HepG2 (cell line): ENCODE data around the gene GPRC5B. TPM values are rescaled to one million over a fixed set of nuclear protein-coding genes. Genes with fewer than 3 reads are reported as not detected.

Source experiments
- ATAC-seq: fragments of 200-7000 bp; cut with Tn5 transposase; 3 replicates; pipeline ENCODE4 v1.9.1; 2020; ENCODE audit warnings: mild to moderate bottlenecking, moderate library complexity
- BruUV-seq: library from RNA; stranded (reverse); fragments of 400-500 nt; replicated peaks from 2 replicates; lab custom pipeline; 2021; lab: Mats Ljungman, UMichigan
- CTCF ChIA-PET: fragments of 300-600 bp; formaldehyde crosslinking; extraction: SDS; loops from one replicate; lab custom pipeline; 2021; ENCODE audit warnings: low total read pairs, inconsistent platforms, low intra/inter-chr PET ratio; lab: Yijun Ruan, JAX
- POLR2A ChIA-PET: fragments of 350-600 bp; sonication (Branson Sonifier 250); formaldehyde crosslinking; loops from one replicate; lab custom pipeline; 2020; ENCODE audit warnings: antibody characterized with exemption, inconsistent platforms; lab: Yijun Ruan, JAX
- DNase-seq: peaks from one replicate; pipeline ENCODE4 v3.0.0-alpha.2; 2015; ENCODE audit warnings: low spot score
- FAIRE-seq: peaks from 3 replicates; lab custom pipeline; 2011; peaks lifted over from hg19 to GRCh38; lab: Jason Lieb, UNC
- H2AFZ ChIP-seq: one replicate; pipeline ENCODE4 v1.6.1; 2011; ENCODE audit warnings: low read length, inconsistent platforms
- H3K27ac ChIP-seq: fragments of 300-600 bp; 3 replicates; pipeline ENCODE4 v1.8.0; 2011; ENCODE audit warnings: mixed run types, mild to moderate bottlenecking, mixed read lengths, low read length, inconsistent platforms; ENCODE audit not compliant: insufficient read depth; ENCODE audit errors: extremely low read length
- H3K27me3 ChIP-seq, 2 experiments: fragments of 200-600 bp in 1 of 2; 2 replicates in 1 of 2; 3 replicates in 1 of 2; pipeline versions ENCODE4 v1.6.0 to v1.8.0; 2011; ENCODE audit warnings: low read length in 2 of 2, mild to moderate bottlenecking in 2 of 2, moderate library complexity in 2 of 2, inconsistent platforms in 1 of 2; ENCODE audit not compliant: insufficient read depth in 2 of 2, control insufficient read depth in 1 of 2
- H3K36me3 ChIP-seq, 2 experiments: fragments of 200-600 bp in 1 of 2; replicated peaks in 1 of 2; 2 replicates in 1 of 2; 3 replicates in 1 of 2; pipeline versions ENCODE4 v1.5.1 to v1.8.0; 2011; ENCODE audit warnings: low read length in 2 of 2, inconsistent platforms in 1 of 2; ENCODE audit not compliant: insufficient read depth in 2 of 2, control insufficient read depth in 1 of 2
- H3K4me1 ChIP-seq: 2 replicates; pipeline ENCODE4 v1.5.1; 2012; ENCODE audit warnings: low read length, inconsistent platforms; ENCODE audit not compliant: insufficient read depth
- H3K4me2 ChIP-seq: 2 replicates; pipeline ENCODE4 v1.6.0; 2011; ENCODE audit warnings: low read depth, low read length, inconsistent platforms
- H3K4me3 ChIP-seq, 3 experiments: fragments of 200-600 bp in 1 of 3; sonication (generic), shearing (Covaris generic) in 1 of 3; replicated peaks in 1 of 3; 2 replicates each; pipeline ENCODE4 v1.5.1; 2011 to 2016; ENCODE audit warnings: low read length in 3 of 3, inconsistent platforms in 2 of 3, low read depth in 2 of 3, mild to moderate bottlenecking in 2 of 3, control low read depth in 1 of 3, mixed read lengths in 1 of 3; ENCODE audit not compliant: insufficient read depth in 1 of 3
- H3K79me2 ChIP-seq: one replicate; pipeline ENCODE4 v1.6.1; 2011; ENCODE audit warnings: low read length, inconsistent platforms; ENCODE audit not compliant: insufficient read depth
- H3K9ac ChIP-seq: 2 replicates; pipeline ENCODE4 v1.6.0; 2011; ENCODE audit warnings: mild to moderate bottlenecking, low read depth, low read length, inconsistent platforms; ENCODE audit not compliant: insufficient read depth
- H3K9me3 ChIP-seq: 2 replicates; pipeline ENCODE4 v1.5.1; 2012; ENCODE audit warnings: mild to moderate bottlenecking, low read length
- H4K20me1 ChIP-seq: 2 replicates; pipeline ENCODE4 v1.6.0; 2011; ENCODE audit warnings: inconsistent platforms, mild to moderate bottlenecking, low read length, moderate library complexity; ENCODE audit not compliant: insufficient read depth
- AKAP8 ChIP-seq: sonication (generic); formaldehyde crosslinking; IDR thresholded peaks from 2 replicates; pipeline ENCODE4 v1.5.1; 2020; ENCODE audit warnings: mild to moderate bottlenecking, missing genetic modification reagents
- ATAD3A ChIP-seq: sonication (generic); formaldehyde crosslinking; IDR thresholded peaks from 2 replicates; pipeline ENCODE4 v1.4.0; 2020; ENCODE audit warnings: missing genetic modification reagents
- BORCS8-MEF2B ChIP-seq: sonication (generic); formaldehyde crosslinking; IDR thresholded peaks from 2 replicates; pipeline ENCODE4 v1.8.0; 2022; ENCODE audit warnings: mild to moderate bottlenecking, missing genetic modification reagents
- MAF1 ChIP-seq: sonication (generic); formaldehyde crosslinking; IDR thresholded peaks from 2 replicates; pipeline ENCODE4 v1.5.0; 2020; ENCODE audit warnings: missing genetic modification reagents, borderline replicate concordance
- MAFK ChIP-seq, 2 experiments: IDR thresholded peaks in 1 of 2; conservative IDR thresholded peaks in 1 of 2; 2 replicates each; pipeline ENCODE4 v1.6.1; 2011; ENCODE audit warnings: improper control_type of control experiment in 2 of 2, low read length in 2 of 2
- MLX ChIP-seq: IDR thresholded peaks from 2 replicates; pipeline ENCODE4 v1.6.1; 2016
- PLRG1 ChIP-seq: fragments of 450-650 bp; conservative IDR thresholded peaks from 2 replicates; pipeline ENCODE4 v1.6.1; 2016
- U2AF2 ChIP-seq: fragments of 200-400 bp; formaldehyde crosslinking; IDR thresholded peaks from 2 replicates; pipeline ENCODE4 v1.6.1; 2017; ENCODE audit warnings: low read depth, mild to moderate bottlenecking, low read length
- ZBTB3 ChIP-seq: sonication (generic); formaldehyde crosslinking; IDR thresholded peaks from 2 replicates; pipeline ENCODE4 v1.4.0; 2020; ENCODE audit warnings: low read depth, mild to moderate bottlenecking, moderate library complexity, missing genetic modification reagents, borderline replicate concordance
- ZNF160 ChIP-seq: sonication (generic); formaldehyde crosslinking; IDR thresholded peaks from 2 replicates; pipeline ENCODE4 v1.8.0; 2022; ENCODE audit warnings: mild to moderate bottlenecking, inconsistent platforms, missing genetic modification reagents
- ZNF180 ChIP-seq: sonication (generic); formaldehyde crosslinking; IDR thresholded peaks from 2 replicates; pipeline ENCODE4 v1.4.0; 2020; ENCODE audit warnings: low read depth, missing genetic modification reagents, borderline replicate concordance
- WGBS: methylation state at CpG from one replicate; pipeline ENCODE4 v1.1.6; 2017; ENCODE audit warnings: low lambda C conversion rate; 5-methylcytosine and 5-hydroxymethylcytosine counted together
- in situ Hi-C: cut with HindIII; loops from 2 replicates; pipeline ENCODE4 v1.10.0; 2017; ENCODE audit warnings: low pct_unique_long_range_greater_than_20kb; ENCODE audit not compliant: extremely low pct_ligation_motif_present
- intact Hi-C: fragments of 100-400 bp; cut with micrococcal nuclease; formaldehyde crosslinking; loops from one replicate; pipeline ENCODE4 v1.10.0; 2022; ENCODE audit not compliant: unreplicated experiment
- polyA plus RNA-seq, 8 experiments: library from polyadenylated mRNA; depleted of rRNA in 3 of 8; stranded (reverse) in 7 of 8; unstranded in 1 of 8; fragments of >200 nt; fragmentation: Illumina TruSeq in 4 of 8; extraction: Trizol in 4 of 8; gene quantifications; 2 replicates each; pipeline versions ENCODE4 v1.2.1 to v1.2.3, GENCODE V29; 2011 to 2016; ENCODE audit warnings: low read depth in 4 of 8, missing spikeins in 1 of 8, mixed read lengths in 1 of 8; ENCODE audit not compliant: insufficient read depth in 1 of 8
- total RNA-seq, 5 experiments: library from RNA; depleted of rRNA; stranded (reverse); fragments of >200 nt; fragmentation: Illumina TruSeq; extraction: Trizol; gene quantifications; 2 replicates each; pipeline ENCODE4 v1.2.3, GENCODE V29; 2016; ENCODE audit warnings: low read depth in 1 of 5
- TF ChIP-seq, protein P1 (sequence below), 2 experiments: sonication (generic) in 1 of 2; formaldehyde crosslinking in 1 of 2; IDR thresholded peaks; 2 replicates each; pipeline versions ENCODE4 v1.6.1 to v1.9.0; 2014 to 2022; ENCODE audit warnings: antibody characterized with exemption in 1 of 2, borderline replicate concordance in 1 of 2, inconsistent platforms in 1 of 2, low read depth in 1 of 2, missing genetic modification reagents in 1 of 2

GPRC5B gene
- total and polyA plus RNA-seq, 2 of the 13 experiments (the other 11 are each of a cell fraction or from before 2014, with no cell fraction given), result 0.46 to 0.53 TPM

DNA sequence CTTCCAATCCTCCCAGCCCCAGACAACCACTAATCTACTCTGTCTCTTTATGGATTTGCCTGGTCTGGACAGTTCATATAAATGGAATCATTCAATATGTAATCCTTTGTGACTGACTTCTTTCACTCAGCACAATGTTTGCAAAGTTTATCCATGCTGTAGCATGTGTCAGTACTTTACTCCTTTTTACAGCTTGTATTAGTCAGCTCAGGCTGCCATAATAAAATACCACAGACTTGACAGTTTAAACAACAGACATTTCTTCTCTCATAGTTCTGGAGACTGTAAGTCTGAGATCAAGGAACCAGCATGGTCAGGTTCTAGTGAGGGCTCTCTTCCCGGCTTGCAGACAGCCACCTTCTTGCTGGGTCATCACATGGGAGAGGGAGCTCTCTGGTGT lies 41.3 kb downstream of the GPRC5B start:
- ChIA-PET CTCF (no interaction called here), POLR2A (no interaction called here)
- no TSS peak for BruUV-seq
- Histone ChIP-seq H3K4me3 (no peak overlapping the region), H3K4me2 (no peak overlapping the region), H3K27ac (no peak overlapping the region), H3K4me1 (no peaks in the 10 kb centered on the region), H3K27me3 (no peaks in the 10 kb centered on the region), H2AFZ (no peak overlapping the region), H3K9ac (no peak overlapping the region), H3K36me3 (no peaks in the 10 kb centered on the region), H4K20me1 (no peaks in the 10 kb centered on the region), H3K9me3 (no peaks in the 10 kb centered on the region), H3K79me2 (no peaks in the 10 kb centered on the region)
- DNase-seq (no peak), ATAC-seq (no peak), FAIRE-seq (no peak)
- TF ChIP-seq PLRG1 (no peak), AKAP8 (no peak), ZNF160 (CRISPR knock-in tag) (no peak), ZBTB3 (CRISPR knock-in tag) (no peak), ATAD3A (CRISPR knock-in tag) (no peak), MAFK (conservative IDR thresholded peaks at IDR 0.05 in 1 of 2, IDR thresholded peaks at IDR 0.05 in 1 of 2; ENCODE audit: low read length in 2 of 2) (no peak), MLX (CRISPR knock-in tag) (no peak)
- 9% methylated on average over 1 of the region's 1 CpG for WGBS
- in situ Hi-C loops, result no loop called here
- intact Hi-C loops, result no loop called here

DNA sequence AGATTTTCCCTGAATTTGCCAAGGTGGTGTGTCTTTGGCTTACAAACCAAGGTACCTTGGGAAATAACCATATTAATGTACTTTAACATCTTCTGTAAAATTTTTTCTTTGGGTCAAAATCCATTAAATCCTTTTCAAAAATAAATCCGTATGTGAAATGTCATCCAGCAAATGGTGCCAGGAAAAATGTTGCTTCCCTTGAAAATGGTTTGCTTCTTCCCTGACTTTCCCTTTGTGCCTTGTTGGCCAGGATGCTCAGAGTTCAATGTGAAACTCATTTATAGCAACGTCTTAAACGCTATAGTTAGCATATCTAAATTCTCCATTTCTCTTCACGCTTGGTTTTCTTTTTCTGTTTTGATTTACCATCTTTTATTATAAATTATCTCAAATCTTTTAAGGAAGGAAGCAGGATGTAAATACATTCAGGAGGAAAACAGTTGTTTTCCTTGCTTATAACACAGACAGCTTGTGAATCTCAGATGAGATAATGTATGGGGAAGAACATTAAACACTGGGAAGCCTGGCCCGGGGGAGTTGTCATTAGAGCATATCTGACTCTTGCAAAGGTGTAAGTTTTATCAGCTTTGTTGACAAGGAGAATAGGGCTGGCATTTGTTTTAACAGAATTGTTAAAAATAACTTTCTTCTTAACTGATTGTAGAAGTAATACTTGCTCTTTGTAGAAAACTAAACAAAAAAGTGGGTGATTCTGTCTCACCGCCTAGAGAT lies 42.1 kb downstream of the GPRC5B start:
- BruUV-seq, result no TSS peak
- Histone ChIP-seq H3K4me2 (no peak overlapping the region), H3K36me3 (no peaks in the 10 kb centered on the region), H2AFZ (no peak overlapping the region), H3K4me3 (no peak overlapping the region), H3K27me3 (no peaks in the 10 kb centered on the region), H3K4me1 (no peaks in the 10 kb centered on the region), H3K79me2 (no peaks in the 10 kb centered on the region), H4K20me1 (no peaks in the 10 kb centered on the region), H3K9ac (no peak overlapping the region), H3K9me3 (no peaks in the 10 kb centered on the region), H3K27ac (no peak overlapping the region)
- in situ Hi-C loops (no loop called here), intact Hi-C loops (no loop called here)
- POLR2A ChIA-PET, result no interaction called here
- no peak for ATAC-seq
- no peak for DNase-seq
- no peak for FAIRE-seq
- CTCF ChIA-PET, result no interaction called here
- 46% methylated on average over 6 of the region's 6 CpGs for WGBS
- TF ChIP-seq, protein P1, sequence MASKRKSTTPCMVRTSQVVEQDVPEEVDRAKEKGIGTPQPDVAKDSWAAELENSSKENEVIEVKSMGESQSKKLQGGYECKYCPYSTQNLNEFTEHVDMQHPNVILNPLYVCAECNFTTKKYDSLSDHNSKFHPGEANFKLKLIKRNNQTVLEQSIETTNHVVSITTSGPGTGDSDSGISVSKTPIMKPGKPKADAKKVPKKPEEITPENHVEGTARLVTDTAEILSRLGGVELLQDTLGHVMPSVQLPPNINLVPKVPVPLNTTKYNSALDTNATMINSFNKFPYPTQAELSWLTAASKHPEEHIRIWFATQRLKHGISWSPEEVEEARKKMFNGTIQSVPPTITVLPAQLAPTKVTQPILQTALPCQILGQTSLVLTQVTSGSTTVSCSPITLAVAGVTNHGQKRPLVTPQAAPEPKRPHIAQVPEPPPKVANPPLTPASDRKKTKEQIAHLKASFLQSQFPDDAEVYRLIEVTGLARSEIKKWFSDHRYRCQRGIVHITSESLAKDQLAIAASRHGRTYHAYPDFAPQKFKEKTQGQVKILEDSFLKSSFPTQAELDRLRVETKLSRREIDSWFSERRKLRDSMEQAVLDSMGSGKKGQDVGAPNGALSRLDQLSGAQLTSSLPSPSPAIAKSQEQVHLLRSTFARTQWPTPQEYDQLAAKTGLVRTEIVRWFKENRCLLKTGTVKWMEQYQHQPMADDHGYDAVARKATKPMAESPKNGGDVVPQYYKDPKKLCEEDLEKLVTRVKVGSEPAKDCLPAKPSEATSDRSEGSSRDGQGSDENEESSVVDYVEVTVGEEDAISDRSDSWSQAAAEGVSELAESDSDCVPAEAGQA (IDR thresholded peaks at IDR 0.05; ENCODE audit: low read depth), result no peak
- TF ChIP-seq, protein P1 (CRISPR knock-in tag; IDR thresholded peaks at IDR 0.05; ENCODE audit: borderline replicate concordance), result no peak
- no peak for TF ChIP-seq BORCS8-MEF2B (CRISPR knock-in tag)
- no peak for TF ChIP-seq ZNF180 (CRISPR knock-in tag)
- TF ChIP-seq U2AF2, result no peak
- TF ChIP-seq MAF1 (CRISPR knock-in tag), result no peak
